Measurements from ENCODE around the gene PCGF2.

PCGF2 gene

DNA sequence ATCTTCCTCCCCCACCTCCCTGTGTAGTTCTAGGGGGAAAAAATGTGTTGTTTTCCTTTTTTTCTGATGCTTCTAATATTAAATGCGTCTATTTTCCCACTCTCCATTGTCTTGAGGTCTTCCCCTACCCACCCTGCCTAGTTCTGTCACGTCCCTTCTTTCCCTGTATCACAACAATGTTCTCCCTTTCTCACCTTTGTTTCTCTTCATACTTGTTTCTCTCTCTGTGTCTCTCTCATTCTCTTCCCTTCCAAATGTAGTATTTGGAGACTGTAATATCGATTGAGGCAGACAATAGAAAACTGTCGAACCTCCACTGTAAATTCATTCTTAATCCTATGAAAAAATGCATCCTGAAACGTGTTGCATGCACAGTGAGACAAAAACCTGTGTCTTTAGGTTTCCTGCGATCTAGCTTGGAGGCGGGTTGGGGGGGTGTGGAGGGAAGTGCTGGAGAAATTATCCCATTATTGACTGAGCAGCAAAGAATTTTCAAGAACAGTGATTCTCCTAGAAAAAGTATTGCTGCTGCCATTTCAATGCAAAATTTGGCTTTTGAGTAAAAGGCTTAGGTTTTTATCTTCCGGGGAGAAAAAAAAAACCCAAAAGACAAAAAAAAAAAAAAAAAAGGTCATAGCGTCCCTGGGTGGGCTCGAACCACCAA, 3.1 kb upstream of the PCGF2 start:
- no peak for DNase-seq

DNA sequence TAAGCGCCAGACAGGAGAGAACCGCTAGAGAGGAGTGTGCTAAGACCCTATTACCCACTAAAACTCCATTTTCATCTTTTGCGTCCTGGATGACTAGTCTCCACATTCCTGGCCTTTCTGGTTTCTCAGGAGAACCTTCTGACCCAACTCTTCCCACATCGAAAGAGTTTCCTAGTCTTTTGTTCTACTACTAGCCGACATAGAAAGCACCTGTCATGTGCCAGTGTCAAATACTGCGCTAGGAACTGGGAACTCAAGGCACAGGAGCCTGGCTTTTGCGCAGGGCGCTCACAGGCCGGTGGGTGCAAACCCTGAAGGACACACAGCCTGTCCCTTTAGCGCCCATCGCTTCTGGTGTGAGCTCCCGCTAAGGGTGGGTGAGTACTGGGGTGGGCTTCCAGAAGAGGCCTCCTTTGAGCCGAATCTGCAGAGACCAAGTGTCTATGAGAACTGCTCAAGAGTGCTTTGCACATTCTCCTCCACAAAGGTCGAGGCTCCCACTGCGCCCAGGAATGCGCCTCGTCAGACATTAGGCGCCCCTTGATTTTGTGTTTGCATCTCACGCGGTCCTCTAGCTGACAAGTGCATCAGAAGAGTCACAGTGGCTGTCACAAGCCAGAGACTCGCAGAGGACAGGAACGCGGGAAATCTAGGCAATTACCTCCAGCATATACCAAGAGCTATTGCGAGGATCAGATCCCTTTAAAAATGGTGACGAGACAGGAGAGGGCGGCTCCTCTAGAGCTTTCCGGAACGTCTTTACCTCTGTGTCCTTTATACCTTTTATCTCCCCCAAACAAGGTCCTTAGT, 2.4 kb upstream of the PCGF2 start:
- DNase-seq = no peak

DNA sequence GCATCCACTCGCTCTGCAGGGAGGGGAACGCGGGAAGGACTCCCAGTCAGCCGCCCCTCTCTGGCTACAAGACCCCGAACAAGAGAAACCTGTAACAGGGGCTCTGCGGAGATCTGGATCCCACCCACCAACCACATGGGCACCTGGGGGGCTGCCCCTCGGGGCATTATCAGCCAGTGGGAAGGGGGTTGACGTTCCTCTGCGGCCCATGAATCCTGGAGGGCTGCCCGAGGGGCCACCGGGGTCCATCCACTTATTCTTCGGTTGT, 1.8 kb upstream of the PCGF2 start:
- DNase-seq = no peak

DNA sequence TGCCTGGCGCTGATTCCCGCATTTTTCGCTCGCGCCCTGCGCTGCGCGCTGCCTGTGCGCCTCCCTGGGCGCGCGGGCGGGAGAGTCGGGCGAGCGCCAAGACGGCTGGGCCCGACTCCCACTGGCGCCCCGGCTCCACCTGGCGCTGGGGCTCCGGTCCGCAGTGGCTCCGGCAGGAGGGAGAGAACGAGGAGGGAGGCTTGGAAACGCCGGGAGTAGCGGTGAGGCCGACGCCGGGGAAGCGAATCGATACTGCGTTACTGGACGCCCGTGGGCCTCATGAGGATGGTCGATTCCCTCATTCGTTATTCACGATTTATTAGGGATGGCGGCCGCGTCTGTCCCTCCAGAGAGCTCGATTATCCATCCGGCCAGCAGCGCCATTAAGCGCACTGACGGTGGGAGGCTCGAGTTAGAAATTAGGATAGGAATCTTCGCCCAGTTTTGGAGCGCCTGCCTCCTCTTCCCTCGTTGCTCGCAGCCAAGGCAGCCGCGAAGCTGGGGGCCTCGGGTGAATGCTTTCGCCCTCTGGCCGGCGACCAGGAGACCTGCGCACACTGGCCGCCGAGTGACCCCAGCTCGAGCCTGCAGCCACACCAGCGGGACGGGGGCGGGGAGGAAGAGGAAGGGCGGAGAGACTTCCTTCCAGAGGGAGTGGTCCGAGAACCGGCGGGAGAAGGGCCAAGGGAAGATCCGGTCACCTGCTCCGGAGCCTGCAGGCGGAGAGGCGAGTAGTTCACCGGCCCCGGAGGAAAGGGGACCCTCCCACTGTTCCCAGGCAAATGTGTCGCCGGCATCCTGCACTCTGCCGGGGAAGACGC, 1.3 kb upstream of the PCGF2 start:
- DNase-seq = no peak

DNA sequence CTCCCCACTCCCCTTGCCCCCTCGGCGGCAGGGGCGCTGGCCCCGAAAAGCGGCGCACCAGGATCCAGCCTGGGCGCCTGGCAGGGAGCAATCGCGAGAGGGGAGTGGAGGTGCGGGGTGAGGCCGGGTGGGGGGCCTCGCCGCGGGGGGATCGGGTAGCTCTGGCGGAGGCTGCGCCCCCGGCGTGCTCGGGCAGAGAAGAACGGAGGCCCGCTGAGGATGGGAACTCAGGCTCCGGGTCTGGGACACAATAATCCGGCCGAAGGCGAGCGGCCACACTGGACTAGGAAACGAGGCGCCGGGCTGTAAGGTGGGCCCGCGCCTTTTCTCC, 721 bp upstream of the PCGF2 start:
- DNase-seq = no peak

DNA sequence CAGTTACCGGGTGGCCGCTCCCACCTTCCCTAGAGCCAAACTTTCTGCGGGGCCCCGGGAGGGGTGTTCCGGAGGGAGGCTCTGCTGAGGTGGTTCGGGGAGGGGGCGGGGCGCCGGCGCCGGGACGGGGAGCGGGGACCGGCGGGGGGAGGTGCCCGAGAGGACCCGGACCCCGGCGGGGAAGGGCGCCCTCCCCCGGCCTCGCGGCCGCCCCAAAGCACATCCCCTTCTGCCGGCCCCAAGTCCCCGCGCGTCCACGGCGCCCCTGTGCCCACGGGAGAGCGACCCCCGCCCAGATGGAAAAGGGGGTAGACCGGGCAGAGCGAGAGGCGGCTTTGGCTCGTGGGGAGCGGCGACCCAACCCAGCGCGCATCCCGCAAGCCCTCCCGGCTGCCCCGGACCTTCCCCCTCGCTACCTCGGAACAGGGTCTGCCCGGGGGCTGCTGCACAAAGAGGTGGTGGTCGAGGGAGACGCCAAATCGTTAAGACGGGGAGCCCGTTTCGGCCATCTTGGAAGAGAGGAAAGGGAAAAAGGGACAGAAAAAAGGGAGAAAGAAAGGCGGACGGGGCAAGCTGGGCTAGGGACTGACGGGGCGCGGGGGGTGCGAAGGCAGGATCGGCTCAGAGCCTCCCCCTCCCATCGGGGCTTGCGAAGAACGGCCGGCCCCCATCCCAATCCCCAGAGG, 530 bp downstream of the PCGF2 start:
- DNase-seq = no peak

DNA sequence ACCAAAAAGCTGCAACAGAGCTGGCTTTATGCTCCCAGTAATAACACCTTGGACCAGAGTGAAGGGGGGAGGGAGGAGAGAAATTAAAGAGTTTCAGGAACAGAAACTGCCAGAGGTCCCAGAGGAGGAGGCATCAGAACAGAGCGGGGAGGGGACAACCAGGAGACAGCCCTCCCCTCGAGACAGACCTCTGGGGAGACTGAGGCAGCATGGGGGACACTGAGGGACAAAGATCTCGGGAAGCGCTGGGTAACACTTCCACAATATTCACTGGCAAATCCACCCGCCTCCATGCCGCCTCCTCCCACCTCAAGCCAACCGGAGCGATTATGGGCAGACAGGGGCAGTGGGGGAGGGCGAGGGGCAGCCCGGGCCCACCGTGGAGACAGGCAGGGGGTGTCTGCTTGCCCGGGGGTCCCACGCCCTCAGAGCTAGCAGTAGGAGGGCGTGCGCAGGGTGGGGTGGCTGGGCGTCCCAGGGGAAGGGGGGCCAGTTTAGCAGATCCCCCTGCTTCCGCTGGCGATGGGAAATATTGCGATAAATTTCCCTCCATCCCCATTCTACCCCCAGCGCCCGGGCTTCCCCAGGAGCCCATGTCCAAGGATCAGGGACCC, 1.2 kb downstream of the PCGF2 start:
- no peak for DNase-seq

DNA sequence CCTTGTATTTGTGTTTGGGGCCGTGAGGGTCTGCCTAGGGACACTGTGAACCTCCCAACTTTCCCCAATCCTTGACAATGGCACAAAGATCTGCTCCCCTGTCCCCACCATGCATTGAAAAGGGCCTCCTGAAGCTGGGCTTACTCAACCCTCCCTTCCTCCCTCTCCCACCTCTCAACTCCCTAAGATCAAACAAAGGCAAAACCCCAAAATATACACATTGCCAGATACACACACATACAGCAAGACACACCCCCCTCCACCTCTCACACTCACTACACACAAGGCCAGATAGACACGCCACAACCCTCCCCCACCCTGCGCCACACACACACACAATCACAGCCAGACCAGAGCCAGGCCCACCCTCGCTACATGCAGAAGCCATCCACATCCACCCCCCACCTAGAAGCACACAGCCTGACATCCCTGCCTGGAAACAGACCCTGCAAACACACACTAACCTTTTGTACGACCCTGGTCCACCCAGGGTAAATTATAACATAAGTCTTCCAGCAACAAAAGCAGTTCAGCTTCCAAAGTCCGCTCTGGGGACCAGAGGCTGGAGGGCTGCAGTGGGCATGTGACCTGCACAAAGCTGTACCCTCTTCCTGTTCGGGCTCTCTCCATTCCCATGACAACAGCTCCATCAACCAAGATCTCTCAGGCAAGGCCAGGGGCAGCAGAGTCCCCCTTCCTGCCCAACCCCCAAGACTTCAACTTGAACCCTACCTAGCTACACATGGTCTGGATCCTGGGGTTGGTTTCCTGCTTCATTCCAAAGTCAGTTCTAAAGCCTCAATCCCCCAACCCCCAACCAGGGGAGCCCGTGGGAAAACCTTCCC, 1.9 kb downstream of the PCGF2 start:
- no peak for DNase-seq

DNA sequence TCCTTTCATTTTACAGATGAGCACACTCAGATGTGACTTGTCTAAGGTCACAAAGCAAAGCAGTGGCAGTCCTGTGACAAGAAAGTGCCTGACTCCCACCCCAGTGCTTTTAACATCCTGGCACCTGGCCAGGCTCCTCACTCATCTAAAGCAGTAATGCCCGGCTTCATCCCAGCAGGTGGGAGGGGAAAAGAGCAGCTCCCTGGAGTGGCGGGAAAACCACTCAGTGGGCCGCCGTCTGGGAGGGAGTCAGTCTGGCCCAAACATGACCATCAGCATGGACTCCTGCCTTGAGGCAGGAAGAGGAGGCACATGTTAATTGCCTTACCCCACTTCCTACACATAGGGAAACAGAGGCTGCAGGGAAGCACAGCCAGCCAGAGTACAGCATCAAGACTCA, 2.6 kb downstream of the PCGF2 start:
- no peak for DNase-seq

DNA sequence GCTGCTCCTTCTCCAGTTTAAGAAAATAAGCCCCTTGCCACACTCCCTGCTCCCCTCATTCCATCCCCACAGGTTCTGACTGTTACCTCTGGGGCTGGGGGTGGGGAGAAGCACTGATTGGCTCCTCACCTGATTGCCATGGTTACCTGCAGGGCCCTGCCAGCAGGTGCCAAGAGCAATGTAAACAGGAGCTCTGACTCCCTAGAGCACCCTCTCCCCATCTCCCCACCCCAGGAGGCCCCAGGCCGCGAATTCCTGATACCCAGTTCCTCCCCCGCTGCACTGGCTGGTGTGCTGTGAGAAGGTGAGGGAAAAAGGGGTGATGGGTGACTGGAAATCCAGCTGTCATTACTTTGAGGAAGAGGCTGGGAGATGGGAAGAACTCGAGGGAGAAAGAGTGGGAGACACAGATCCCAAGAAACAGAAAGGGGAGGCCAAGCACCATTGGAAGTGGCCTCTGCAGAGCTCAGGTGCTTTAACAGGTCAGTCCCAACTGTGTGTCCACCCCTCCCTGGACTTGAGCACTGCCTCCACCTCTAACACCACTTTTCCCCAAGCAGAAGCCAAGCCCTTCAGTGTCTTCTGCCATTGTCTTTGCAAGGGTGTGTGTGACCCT, 4.5 kb downstream of the PCGF2 start:
- DNase-seq = no peak

DNA sequence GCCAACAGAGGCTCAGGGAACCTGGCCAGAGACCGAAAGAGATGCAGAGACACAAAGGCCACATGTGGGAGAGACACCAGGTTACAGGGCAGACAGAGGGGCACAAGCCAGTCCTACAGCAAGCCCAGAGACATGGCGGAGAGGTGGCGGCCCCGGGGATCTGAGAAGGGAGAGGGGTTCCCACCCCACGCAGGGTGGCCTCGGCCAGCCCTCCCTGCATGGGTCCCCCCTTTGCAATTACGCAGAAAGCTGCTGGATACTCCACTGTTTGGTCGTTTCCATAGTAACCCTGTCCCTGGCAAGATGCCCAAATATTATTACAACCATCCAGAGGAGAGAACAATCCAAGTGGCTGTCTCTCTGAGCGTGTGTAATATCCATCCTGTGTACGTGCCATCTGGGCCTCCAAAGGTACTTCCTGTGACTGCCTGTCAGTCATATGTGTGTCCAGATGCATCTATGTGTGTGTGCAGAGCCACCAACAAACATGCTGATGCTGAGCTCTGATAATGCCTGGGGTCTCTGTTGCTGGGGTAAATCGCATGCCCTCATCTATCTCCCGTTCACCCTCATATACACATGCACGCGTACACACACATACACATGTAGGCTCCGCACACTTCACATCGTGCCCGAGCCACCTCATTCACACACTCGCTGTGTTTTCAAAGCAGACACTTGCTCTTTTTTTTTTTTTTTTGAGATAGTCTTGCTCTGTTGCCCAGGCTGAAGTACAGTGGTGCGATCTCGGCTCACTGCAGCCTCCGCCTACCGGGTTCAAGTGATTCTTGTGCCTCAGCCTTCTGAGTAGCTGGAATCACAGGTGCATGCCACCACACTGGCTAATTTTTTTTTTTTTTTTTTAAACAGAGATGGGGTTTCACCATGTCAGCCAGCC, 5.5 kb downstream of the PCGF2 start:
- no peak for DNase-seq

DNA sequence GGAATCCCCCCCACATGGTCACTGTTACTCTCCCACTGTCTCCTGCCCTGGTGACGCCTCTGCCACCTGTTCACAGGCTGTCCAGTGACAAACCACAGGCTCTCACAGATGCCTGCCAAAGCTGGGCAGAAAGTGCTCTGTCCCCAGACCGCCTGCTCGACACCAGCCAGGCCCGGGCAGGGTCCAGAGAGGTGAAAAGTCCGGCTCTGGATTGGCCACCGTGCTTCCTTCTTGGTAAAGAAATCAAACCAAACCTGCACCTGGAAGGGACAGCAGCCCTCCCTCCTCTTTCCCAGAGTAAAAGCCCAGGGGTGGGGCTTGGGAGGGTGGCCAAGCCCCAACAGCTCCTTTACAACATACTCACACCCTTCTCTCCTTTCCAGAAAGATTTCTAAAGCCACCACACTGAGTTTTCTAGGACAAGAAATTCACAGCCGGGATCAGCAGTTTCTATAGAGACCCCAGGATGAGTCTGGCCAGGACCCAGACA, 6.2 kb downstream of the PCGF2 start:
- DNase-seq = no peak

DNA sequence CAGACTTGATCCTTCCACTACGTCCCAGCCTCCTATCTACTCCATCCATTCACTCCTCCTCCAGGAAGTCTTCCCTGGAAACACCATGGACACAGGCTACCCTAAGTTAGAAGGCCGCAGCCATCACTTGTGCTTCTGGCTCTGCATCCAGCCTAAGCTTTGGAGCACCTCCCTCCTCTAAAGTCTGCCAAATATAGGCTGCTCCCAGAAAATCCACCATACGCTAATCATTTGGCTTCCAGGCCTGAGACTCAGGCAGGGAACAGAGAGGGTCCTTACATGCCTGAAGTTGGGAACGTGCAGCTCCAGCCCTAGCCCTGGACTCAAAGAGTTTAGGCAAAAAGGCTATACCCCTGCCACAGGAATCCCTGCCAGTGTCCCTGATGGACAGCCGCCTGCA, 6.7 kb downstream of the PCGF2 start:
- DNase-seq = no peak

DNA sequence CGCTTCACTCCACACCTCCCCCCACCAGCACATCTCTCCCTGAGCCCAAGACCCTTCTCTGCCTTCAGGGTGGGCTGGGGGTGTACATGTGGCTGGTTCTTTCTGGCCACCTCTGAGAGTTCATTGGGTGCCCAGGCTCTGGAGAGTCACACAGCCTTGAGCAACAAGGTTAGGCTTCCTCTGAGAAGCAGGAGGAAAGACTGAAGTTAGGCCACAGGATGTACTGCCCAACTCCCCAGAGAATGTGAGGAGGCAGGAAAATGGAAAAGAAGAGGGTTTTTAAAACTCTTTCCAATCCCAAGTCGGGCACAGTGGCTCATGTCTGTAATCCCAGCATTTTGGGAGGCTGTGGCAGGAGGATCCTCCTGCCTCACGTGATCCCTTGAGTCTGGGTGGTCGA, 7.3 kb downstream of the PCGF2 start:
- no peak for DNase-seq

DNA sequence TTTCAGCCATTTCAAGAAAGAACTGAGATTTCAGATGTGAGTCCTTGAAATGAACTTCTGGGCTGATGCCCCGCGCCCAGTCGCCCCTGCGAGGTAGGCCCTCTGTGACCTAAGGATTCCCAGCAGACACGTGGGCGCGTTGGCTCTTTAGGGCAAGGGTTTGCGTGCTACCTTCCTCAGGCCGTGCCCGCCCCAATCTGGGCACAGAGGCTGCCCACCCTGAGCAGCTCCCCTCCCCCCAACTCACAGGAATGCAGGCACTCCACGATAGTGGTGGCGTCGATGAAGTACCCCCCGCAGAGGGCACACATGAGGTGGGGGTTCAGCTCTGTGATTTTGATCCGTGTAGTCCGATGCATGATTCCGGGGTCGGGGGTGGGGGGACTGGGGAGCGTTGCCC, 8.1 kb downstream of the PCGF2 start:
- no peak for DNase-seq

DNA sequence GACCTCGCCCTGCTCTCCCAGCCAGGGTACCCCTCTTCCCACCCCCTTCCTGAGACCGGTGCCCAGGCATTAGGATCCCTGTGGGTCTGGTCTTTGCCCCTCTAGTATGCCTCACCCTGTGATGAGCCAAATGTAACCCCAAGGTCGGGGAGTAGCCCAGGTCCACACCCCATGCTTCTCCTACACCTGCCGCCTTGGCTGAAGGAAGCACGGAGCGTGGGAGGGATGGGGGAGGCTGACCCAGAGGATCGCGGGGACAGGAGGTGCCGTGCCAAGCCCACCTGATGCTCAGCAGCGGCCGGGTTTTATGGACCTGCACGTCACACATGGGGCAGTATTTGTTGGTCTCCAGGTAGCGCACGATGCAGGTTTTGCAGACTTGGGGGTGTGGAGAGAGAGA, 8.8 kb downstream of the PCGF2 start:
- no peak for DNase-seq

DNA sequence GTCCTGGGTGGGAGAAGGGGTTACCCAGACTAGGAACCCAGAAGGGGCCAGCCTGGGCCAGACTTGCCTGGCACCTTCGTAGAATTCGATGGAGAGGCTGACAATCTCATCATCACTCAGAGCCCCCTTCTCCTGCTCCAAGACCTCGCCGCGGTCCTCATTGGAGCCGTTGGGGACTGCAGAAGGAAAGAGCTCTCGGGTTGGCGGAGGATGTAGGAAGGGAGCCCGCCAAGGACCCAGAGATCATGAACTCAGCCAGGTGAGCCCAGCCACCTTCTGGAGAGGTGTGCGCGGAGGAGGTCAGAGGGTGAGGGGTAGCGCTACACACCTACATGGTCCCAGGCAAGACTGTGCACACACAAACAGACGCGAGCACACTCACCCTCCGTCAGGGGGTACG, 9.4 kb downstream of the PCGF2 start:
- DNase-seq = no peak

DNA sequence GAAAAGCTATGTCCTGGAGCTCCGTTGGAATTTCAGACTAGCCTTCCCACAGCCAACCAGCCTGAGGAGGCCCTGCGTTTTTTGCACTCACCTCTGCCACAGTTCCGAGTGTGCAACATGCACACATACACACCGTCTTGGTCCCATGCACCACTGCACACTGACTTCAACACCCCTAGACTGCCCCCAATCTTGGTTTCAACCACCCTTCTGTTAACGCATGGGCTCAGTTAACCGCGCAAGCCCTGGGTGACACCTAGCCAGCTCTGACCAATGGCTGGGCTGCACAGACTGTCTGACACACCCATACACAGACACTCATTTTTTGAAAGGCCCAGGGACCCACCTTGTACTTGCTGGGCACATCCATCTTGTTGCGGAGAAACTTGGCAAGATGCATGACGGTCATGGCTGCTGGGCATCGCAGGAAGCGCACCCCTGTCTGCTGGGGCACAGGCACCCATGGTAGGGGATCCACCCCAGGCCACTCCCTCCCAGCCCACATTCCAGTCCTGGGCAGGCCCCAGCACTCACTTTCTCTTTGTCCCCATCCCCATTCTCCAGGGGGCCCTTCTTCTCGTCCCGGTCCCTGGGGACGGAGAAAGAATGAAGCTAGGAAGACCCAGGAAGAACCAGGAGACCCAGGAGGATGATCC, 10.0 kb downstream of the PCGF2 start:
- no peak for DNase-seq

DNA sequence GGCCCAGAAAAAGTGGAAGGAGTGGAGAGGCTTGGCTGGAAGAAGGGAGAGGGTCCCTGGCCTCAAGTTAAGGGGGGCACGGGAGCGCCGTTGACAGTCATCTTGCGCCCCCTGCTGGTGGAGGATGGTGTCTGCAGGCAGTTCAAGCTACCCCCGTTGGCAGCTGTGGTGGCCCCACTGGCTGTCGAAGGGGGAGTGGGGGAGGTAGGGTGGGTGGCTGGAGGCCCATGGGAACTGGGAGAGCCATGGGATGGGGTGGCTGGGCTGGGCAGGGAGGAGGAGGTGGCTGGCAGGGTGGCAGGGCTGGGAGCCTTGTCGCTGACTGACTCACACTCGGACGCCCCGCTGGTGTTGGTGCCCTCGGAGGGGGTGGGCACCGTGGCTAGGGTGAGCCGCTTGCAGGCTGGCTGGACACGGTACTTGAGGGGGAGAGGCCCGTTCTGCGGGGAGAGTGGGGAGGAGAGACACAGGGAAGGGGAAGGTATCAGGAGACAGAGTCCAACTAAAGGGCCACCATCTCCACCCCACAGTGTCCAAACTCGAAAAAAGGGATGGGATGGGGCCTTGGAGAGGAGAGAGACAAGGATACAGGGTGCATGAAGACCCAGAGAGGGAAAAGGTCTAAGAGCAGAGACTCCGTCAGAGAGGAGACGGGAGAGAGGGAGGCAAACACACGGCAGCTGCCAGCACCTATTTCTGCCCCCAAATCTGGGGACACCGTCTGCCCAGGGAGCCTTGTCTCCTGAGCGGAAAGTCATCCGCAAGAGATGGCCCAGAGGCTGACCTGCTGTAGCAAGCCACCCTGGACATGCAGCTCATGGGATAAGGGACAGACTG, 12.8 kb downstream of the PCGF2 start:
- DNase-seq = peak; percentile 55 to 70 (median 62)
